ENCODE results near the gene GP1BB.

DNA sequence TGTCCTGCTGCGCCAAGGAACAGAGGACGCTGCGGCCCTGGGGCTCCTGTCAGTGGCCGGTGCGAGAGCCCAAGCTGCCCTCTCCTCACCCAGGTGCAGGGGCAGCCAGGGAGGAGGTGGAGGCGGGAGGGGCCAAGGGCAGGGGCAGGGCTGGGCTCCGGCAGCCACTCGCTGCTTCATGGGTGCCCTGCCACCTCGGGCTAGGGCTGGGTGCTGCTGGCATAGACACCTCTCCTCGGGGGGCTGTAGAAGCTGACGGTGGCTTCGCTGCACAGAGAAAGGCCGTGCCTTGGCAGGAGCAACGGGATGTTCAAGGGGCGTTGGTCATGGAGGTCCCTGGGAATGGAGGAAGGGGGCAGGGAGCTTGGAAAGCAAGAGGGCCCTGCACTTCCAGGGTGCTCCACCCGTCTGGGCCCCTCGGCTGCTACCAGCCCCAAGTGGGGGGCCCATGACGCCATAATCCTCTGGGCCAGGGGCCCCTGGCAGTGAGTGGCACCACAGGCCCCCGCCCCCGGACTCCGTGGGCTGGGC lies 35.6 kb downstream of the GP1BB start:
- no peak for TF ChIP-seq CTCF (IDR thresholded peaks at IDR 0.05)
- TF ChIP-seq POLR2A (IDR thresholded peaks at IDR 0.05), result no peak
